NCI-H187 (cell line): ENCODE measurements around the gene FARSB.
A peak's percentile ranks its signal among the peaks of the same experiment; 100 is the strongest.
"Not testable (repeated sequence)": the region's sequence is repeated elsewhere in the genome, so short reads cannot be mapped to it uniquely, and the experiment has no call there.

ENCODE experiments used
- DNase-seq, 2 experiments: peaks; one replicate each; lab custom pipeline; 2025; lab: John Stamatoyannopoulos, UW

Gene FARSB

GRCh38 chr2:222655787-222656525, at the start of gene FARSB:
Gene FARSB, minus strand, starts transcription at chr2:222656092. Its CDS starts 19 bp downstream, at chr2:222656073.
- peak; percentile 69 to 86 for DNase-seq

GRCh38 chr2:222703886-222704285, 48.0 kb upstream of the FARSB start:
- DNase-seq: no peak

- DNase-seq: no peak
Observed at GRCh38 chr2:222703091-222703490, 47.2 kb upstream of the FARSB start.

GRCh38 chr2:222701721-222702131, 45.8 kb upstream of the FARSB start:
- no peak for DNase-seq

- DNase-seq: no peak
Observed at GRCh38 chr2:222701233-222701632, 45.3 kb upstream of the FARSB start.

GRCh38 chr2:222698276-222698675, 42.4 kb upstream of the FARSB start:
- no peak for DNase-seq

GRCh38 chr2:222693837-222694236, 37.9 kb upstream of the FARSB start:
- no peak for DNase-seq

- not testable (repeated sequence) for DNase-seq
Observed at GRCh38 chr2:222693413-222693812, 37.5 kb upstream of the FARSB start.

- DNase-seq: peak; percentile 12 to 40
Observed at GRCh38 chr2:222690564-222691200, 34.8 kb upstream of the FARSB start.

- no peak for DNase-seq
Observed at GRCh38 chr2:222689322-222689721, 33.4 kb upstream of the FARSB start.

- no peak for DNase-seq
Observed at GRCh38 chr2:222688917-222689316, 33.0 kb upstream of the FARSB start.

- no peak for DNase-seq
Observed at GRCh38 chr2:222686086-222686750, 30.3 kb upstream of the FARSB start.

- no peak for DNase-seq
Observed at GRCh38 chr2:222683805-222684204, 27.9 kb upstream of the FARSB start.

GRCh38 chr2:222677981-222678380, 22.1 kb upstream of the FARSB start:
- DNase-seq: no peak

GRCh38 chr2:222673883-222674282, 18.0 kb upstream of the FARSB start:
- no peak for DNase-seq

- no peak for DNase-seq
Observed at GRCh38 chr2:222673273-222673672, 17.4 kb upstream of the FARSB start.

- no peak for DNase-seq
Observed at GRCh38 chr2:222672068-222672401, 16.1 kb upstream of the FARSB start.

GRCh38 chr2:222671259-222672067, 15.6 kb upstream of the FARSB start, which contains the start of gene MOGAT1:
Gene MOGAT1, plus strand, starts transcription at chr2:222671658. Its CDS starts 128 bp downstream, at chr2:222671786.
- no peak for DNase-seq

- DNase-seq: no peak
Observed at GRCh38 chr2:222670191-222671038, 14.5 kb upstream of the FARSB start.

- no peak for DNase-seq
Observed at GRCh38 chr2:222669353-222669752, 13.5 kb upstream of the FARSB start.

GRCh38 chr2:222668494-222669154, 12.7 kb upstream of the FARSB start:
- DNase-seq: no peak
